Caco-2 (cell line): ENCODE data around the gene PAGR1. TPM values are rescaled to one million over a fixed set of nuclear protein-coding genes. Genes with fewer than 3 reads are reported as not detected.

Experiments
- BruUV-seq: library from RNA; stranded (reverse); fragments of 400-500 nt; replicated peaks from 2 replicates; lab custom pipeline; 2021; lab: Mats Ljungman, UMichigan
- CTCF ChIA-PET: fragments of 300-600 bp; sonication (Branson Sonifier 250); formaldehyde crosslinking; loops from one replicate; lab custom pipeline; 2022; ENCODE audit warnings: antibody characterized with exemption; lab: Charles Lee
- POLR2A ChIA-PET: fragments of 300-600 bp; sonication (Branson Sonifier 250); formaldehyde crosslinking; loops from one replicate; lab custom pipeline; 2022; ENCODE audit warnings: antibody characterized with exemption; lab: Charles Lee
- DNase-seq, 2 experiments: peaks; one replicate each; pipeline versions ENCODE4 v3.0.0 to v3.0.0-alpha.2; 2020 to 2022
- H3K27me3 ChIP-seq: replicated peaks from 2 replicates; pipeline ENCODE4 v1.6.0; 2011; ENCODE audit warnings: low read length; ENCODE audit not compliant: control insufficient read depth, insufficient read depth
- H3K36me3 ChIP-seq: 2 replicates; pipeline ENCODE4 v1.5.1; 2011; ENCODE audit warnings: low read length; ENCODE audit not compliant: control insufficient read depth, insufficient read depth
- H3K4me1 ChIP-seq: fragments of 250-450 bp; sonication (Bioruptor Pico); 2 replicates; pipeline ENCODE4 v1.5.1; 2020; ENCODE audit warnings: mild to moderate bottlenecking
- H3K4me3 ChIP-seq: 2 replicates; pipeline ENCODE4 v1.5.1; 2011; ENCODE audit warnings: low read depth, mild to moderate bottlenecking, control low read depth, low read length
- H3K9me3 ChIP-seq: fragments of 250-450 bp; sonication (Bioruptor Pico); 2 replicates; pipeline ENCODE4 v1.5.1; 2020; ENCODE audit warnings: mild to moderate bottlenecking, moderate library complexity
- H3K27ac Mint-ChIP-seq: one replicate; pipeline ENCODE4 v1.8.0; 2022; ENCODE audit warnings: mixed read lengths; ENCODE audit not compliant: unreplicated experiment
- H3K27me3 Mint-ChIP-seq: one replicate; pipeline ENCODE4 v1.8.0; 2022; ENCODE audit warnings: mixed read lengths; ENCODE audit not compliant: insufficient read depth, unreplicated experiment
- H3K36me3 Mint-ChIP-seq: one replicate; pipeline ENCODE4 v1.8.0; 2022; ENCODE audit warnings: mild to moderate bottlenecking, mixed read lengths; ENCODE audit not compliant: insufficient read depth, unreplicated experiment
- H3K4me1 Mint-ChIP-seq: one replicate; pipeline ENCODE4 v1.8.0; 2022; ENCODE audit warnings: low read depth, mixed read lengths; ENCODE audit not compliant: unreplicated experiment
- H3K4me3 Mint-ChIP-seq: one replicate; pipeline ENCODE4 v1.8.0; 2022; ENCODE audit warnings: mild to moderate bottlenecking, moderate library complexity, mixed read lengths; ENCODE audit not compliant: unreplicated experiment
- H3K9me3 Mint-ChIP-seq: one replicate; pipeline ENCODE4 v1.8.0; 2022; ENCODE audit warnings: mixed read lengths; ENCODE audit not compliant: unreplicated experiment
- CTCF ChIP-seq, 2 experiments: fragments of 200-600 bp in 1 of 2; IDR thresholded peaks; 1 replicate in 1 of 2; 2 replicates in 1 of 2; pipeline versions ENCODE4 v1.5.1 to v1.8.0; 2011 to 2022; ENCODE audit warnings: antibody characterized with exemption in 1 of 2, control low read depth in 1 of 2, inconsistent platforms in 1 of 2, low read depth in 1 of 2, low read length in 1 of 2, mild to moderate bottlenecking in 1 of 2, moderate library complexity in 1 of 2; ENCODE audit not compliant: insufficient read depth in 1 of 2, severe bottlenecking in 1 of 2, unreplicated experiment in 1 of 2
- intact Hi-C: fragments of 100-400 bp; cut with micrococcal nuclease; formaldehyde crosslinking; loops from one replicate; pipeline ENCODE4 v1.10.0; 2022; ENCODE audit not compliant: unreplicated experiment
- total RNA-seq: library from RNA; stranded (reverse); gene quantifications from 2 replicates; pipeline ENCODE4 v1.2.3, GENCODE V29; 2022

The PAGR1 gene
- total RNA-seq, 1 experiment from 2014 or later: 33.0 TPM

GRCh38 chr16:29834079-29834478, 18.1 kb downstream of the PAGR1 start:
- no TSS peak for BruUV-seq
- Mint-ChIP-seq H3K36me3 (peaks cover 19% of the 10 kb centered on the region), H3K27ac (no peak overlapping the region), H3K9me3 (no peaks in the 10 kb centered on the region), H3K4me3 (no peak overlapping the region), H3K27me3 (no peaks in the 10 kb centered on the region), H3K4me1 (peaks cover 14% of the 10 kb centered on the region)
- H3K4me3 ChIP-seq: no peak overlapping the region
- intact Hi-C loops: no loop called here
- no peaks in the 10 kb centered on the region for H3K27me3 ChIP-seq
- 0 out of 2 replicates have a peak, but pooled peaks cover 2% of the 10 kb centered on the region for H3K36me3 ChIP-seq
- CTCF ChIA-PET: interaction anchor here (0.6 kb wide), 1 partner anchor 15 kb away, joined by 5 read pairs; no protein-coding TSS in a partner anchor
- DNase-seq: no peak
- H3K4me1 ChIP-seq: peaks cover 12% of the 10 kb centered on the region
- H3K9me3 ChIP-seq: no peaks in the 10 kb centered on the region
- POLR2A ChIA-PET: no interaction called here
- TF ChIP-seq CTCF (IDR thresholded peaks at IDR 0.05; ENCODE audit: insufficient read depth in 1 of 2, low read depth in 1 of 2, low read length in 1 of 2, severe bottlenecking in 1 of 2, unreplicated experiment in 1 of 2): no peak

- peaks cover 1% of the 10 kb centered on the region for H3K4me1 Mint-ChIP-seq
These were observed 20.0 kb downstream of the PAGR1 start for GRCh38 chr16:29835926-29836325.

GRCh38 chr16:29836623-29837022, 20.7 kb downstream of the PAGR1 start:
- no peaks in the 10 kb centered on the region for H3K4me1 ChIP-seq
- no peaks in the 10 kb centered on the region for H3K9me3 Mint-ChIP-seq
- no peak overlapping the region for H3K4me3 Mint-ChIP-seq
- intact Hi-C loops: no loop called here
- H3K27me3 Mint-ChIP-seq: no peaks in the 10 kb centered on the region
- CTCF ChIA-PET: no interaction called here
- POLR2A ChIA-PET: no interaction called here
- H3K9me3 ChIP-seq: no peaks in the 10 kb centered on the region
- TF ChIP-seq CTCF (IDR thresholded peaks at IDR 0.05; ENCODE audit: insufficient read depth in 1 of 2, low read depth in 1 of 2, low read length in 1 of 2, severe bottlenecking in 1 of 2, unreplicated experiment in 1 of 2): no peak
- H3K4me1 Mint-ChIP-seq: no peaks in the 10 kb centered on the region
- H3K27ac Mint-ChIP-seq: no peak overlapping the region
- no TSS peak for BruUV-seq
- H3K36me3 ChIP-seq: peaks cover 2% of the 10 kb centered on the region; the same call in 1 of the 2 replicates
- no peak for DNase-seq
- H3K27me3 ChIP-seq: no peaks in the 10 kb centered on the region
- peaks cover 15% of the 10 kb centered on the region for H3K36me3 Mint-ChIP-seq
- no peak overlapping the region for H3K4me3 ChIP-seq

More at GRCh38 chr16:29835926-29836325, 20.0 kb downstream of the PAGR1 start:
- Histone ChIP-seq H3K4me1 (no peaks in the 10 kb centered on the region), H3K36me3 (peaks cover 2% of the 10 kb centered on the region; the same call in 1 of the 2 replicates), H3K27me3 (no peaks in the 10 kb centered on the region), H3K4me3 (no peak overlapping the region), H3K9me3 (no peaks in the 10 kb centered on the region)
- CTCF ChIA-PET: no interaction called here
- Mint-ChIP-seq H3K27me3 (no peaks in the 10 kb centered on the region), H3K27ac (no peak overlapping the region), H3K9me3 (no peaks in the 10 kb centered on the region), H3K4me3 (no peak overlapping the region), H3K36me3 (peaks cover 15% of the 10 kb centered on the region)
- DNase-seq: no peak
- intact Hi-C loops: no loop called here
- no TSS peak for BruUV-seq
- POLR2A ChIA-PET: no interaction called here
- no peak for TF ChIP-seq CTCF (IDR thresholded peaks at IDR 0.05; ENCODE audit: insufficient read depth in 1 of 2, low read depth in 1 of 2, low read length in 1 of 2, severe bottlenecking in 1 of 2, unreplicated experiment in 1 of 2)
